DMS53 treated with DMSO at 0.1 percent for 48 hours (cell line): Measurements from ENCODE around the gene BTBD7.

Experiments used
- DNase-seq: peaks from one replicate; lab custom pipeline; 2025; ENCODE audit not compliant: unreplicated experiment; lab: John Stamatoyannopoulos, UW

Gene BTBD7

GRCh38 chr14:93199031-93199430 lies 133.8 kb downstream of the BTBD7 start:
- no peak for DNase-seq

DNA sequence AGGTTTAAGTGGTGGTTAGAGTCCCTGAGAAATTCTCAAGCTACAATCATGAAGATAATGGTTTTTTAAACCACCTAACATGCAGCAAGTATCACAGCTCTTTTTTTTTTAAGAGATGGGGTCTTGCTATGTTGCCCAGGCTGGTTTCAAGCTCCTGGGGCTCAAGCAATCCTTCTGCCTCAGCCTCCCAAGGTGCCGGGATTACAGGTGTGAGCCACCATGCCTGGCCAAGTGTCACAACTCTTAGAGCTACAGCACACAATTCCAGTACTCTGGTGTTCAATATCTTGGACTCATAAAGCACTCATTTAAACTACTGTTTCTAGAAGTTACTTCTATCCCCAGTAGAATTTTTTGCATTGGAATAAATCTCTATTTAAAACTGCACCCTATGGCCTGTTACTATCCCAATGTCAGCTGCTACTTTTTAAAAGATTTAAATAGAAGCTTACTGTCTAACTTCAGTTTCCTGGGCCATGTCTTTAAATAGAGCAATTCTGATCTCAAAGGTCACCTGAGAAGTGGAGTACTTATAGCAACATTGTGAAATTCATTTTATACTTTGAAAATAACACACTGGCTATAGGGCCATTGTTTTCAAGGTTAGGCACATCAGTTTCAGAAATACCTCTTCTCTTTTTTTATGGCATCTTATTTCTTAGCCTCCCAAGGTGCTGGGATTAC lies 137.4 kb downstream of the BTBD7 start:
- DNase-seq, result no peak
